Bronchial epithelial cell (primary cell): ENCODE data around the gene DSE. TPM values are rescaled to one million over a fixed set of nuclear protein-coding genes. Genes with fewer than 3 reads are reported as not detected.

ENCODE experiments used
- DNase-seq: peaks from one replicate; pipeline ENCODE4 v3.0.0-alpha.2; 2010; ENCODE audit warnings: low read depth
- FAIRE-seq: peaks from 2 replicates; lab custom pipeline; 2011; peaks lifted over from hg19 to GRCh38; lab: Jason Lieb, UNC
- H3K27me3 ChIP-seq: 2 replicates; pipeline ENCODE4 v1.5.1; 2011; ENCODE audit warnings: low read length; ENCODE audit not compliant: control insufficient read depth, insufficient read depth
- H3K36me3 ChIP-seq: 2 replicates; pipeline ENCODE4 v1.5.1; 2011; ENCODE audit warnings: low read length; ENCODE audit not compliant: control insufficient read depth, insufficient read depth
- H3K4me3 ChIP-seq: 2 replicates; pipeline ENCODE4 v1.5.1; 2011; ENCODE audit warnings: mild to moderate bottlenecking, low read depth, low read length, control low read depth
- total RNA-seq: library from RNA; depleted of rRNA; stranded (reverse); fragments of >200 nt; gene quantifications from 2 replicates; pipeline ENCODE4 v1.2.1, GENCODE V29; 2014
- TF ChIP-seq, protein P1 (sequence below): IDR thresholded peaks from 2 replicates; pipeline ENCODE4 v1.5.1; 2011; ENCODE audit warnings: mild to moderate bottlenecking, moderate library complexity, low read length, control low read depth, inconsistent platforms; ENCODE audit not compliant: insufficient read depth, severe bottlenecking

The DSE gene
- total RNA-seq, 1 donor from 2014 or later, result 100 TPM

DNA sequence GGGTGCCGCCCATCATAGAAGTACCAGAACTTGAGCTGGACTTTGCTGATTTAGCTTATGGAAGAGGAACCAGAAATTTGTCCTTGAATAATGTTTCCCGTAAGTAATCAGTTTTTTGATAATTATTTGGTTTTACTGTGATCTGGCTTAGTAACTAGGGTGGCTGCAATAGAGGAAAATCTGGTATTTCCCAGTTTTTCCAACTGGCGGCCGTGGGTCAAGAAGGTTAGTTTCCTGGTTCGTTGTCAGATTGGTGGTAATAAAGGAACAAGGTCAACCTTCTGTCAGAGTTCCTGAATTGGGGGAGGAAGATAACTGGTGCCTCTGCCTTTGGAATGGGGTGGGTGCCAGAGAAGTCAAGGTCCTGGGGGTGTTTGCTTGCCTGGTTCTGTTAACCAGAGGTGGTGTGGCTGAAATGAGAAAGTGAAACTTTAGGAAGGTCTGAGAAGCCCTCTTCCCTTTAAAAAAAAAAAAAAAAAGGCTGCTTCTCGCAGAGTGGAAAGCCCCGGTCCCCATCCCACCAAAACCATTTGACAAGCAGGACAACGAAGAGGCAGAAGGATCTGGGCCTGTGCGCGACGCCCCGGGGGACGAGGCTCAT is 90.7 kb downstream of the DSE start, which contains the start of gene CALHM6:
CALHM6 (plus strand) TSS at position 45 of the 601 bp plus-strand sequence; CDS start at position 600, 555 bp downstream.
- Histone ChIP-seq H3K4me3 (peak within 1 kb of the TSS; percentile 15), H3K36me3 (no peaks in the 10 kb centered on the region), H3K27me3 (peaks cover 2% of the 10 kb centered on the region)
- DNase-seq, result no peak
- TF ChIP-seq, protein P1, sequence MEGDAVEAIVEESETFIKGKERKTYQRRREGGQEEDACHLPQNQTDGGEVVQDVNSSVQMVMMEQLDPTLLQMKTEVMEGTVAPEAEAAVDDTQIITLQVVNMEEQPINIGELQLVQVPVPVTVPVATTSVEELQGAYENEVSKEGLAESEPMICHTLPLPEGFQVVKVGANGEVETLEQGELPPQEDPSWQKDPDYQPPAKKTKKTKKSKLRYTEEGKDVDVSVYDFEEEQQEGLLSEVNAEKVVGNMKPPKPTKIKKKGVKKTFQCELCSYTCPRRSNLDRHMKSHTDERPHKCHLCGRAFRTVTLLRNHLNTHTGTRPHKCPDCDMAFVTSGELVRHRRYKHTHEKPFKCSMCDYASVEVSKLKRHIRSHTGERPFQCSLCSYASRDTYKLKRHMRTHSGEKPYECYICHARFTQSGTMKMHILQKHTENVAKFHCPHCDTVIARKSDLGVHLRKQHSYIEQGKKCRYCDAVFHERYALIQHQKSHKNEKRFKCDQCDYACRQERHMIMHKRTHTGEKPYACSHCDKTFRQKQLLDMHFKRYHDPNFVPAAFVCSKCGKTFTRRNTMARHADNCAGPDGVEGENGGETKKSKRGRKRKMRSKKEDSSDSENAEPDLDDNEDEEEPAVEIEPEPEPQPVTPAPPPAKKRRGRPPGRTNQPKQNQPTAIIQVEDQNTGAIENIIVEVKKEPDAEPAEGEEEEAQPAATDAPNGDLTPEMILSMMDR, result no peak
- FAIRE-seq, result no peak

DNA sequence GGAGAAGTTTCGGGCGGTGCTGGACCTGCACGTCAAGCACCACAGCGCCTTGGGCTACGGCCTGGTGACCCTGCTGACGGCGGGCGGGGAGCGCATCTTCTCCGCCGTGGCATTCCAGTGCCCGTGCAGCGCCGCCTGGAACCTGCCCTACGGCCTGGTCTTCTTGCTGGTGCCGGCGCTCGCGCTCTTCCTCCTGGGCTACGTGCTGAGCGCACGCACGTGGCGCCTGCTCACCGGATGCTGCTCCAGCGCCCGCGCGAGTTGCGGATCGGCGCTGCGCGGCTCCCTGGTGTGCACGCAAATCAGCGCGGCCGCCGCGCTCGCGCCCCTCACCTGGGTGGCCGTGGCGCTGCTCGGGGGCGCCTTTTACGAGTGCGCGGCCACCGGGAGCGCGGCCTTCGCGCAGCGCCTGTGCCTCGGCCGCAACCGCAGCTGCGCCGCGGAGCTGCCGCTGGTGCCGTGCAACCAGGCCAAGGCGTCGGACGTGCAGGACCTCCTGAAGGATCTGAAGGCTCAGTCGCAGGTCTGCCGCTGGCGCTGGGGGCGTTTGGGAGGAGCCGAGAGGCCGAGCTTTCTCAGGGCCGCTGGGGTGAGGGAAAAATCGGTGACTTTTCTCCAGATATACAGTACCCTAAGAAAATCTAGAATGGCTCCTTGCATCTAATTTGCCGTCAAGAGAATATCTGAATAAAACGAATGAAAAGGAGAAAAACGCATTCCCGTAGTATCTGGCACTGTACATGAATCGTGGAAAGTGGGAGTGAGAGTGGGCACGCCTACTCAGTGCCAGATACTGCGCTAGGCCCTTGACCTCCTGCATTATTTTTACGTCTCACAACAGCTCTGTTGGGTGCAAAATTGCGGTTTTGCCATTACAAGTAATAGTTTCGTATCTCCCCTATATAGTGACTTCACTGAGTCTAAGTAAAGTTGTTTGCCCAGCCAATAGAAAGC is 91.5 kb downstream of the DSE start:
- DNase-seq (no peak), FAIRE-seq (no peak)
- TF ChIP-seq, protein P1, result no peak
- Histone ChIP-seq H3K36me3 (no peaks in the 10 kb centered on the region), H3K4me3 (peak overlapping the region; percentile 15), H3K27me3 (peaks cover 2% of the 10 kb centered on the region)

DNA sequence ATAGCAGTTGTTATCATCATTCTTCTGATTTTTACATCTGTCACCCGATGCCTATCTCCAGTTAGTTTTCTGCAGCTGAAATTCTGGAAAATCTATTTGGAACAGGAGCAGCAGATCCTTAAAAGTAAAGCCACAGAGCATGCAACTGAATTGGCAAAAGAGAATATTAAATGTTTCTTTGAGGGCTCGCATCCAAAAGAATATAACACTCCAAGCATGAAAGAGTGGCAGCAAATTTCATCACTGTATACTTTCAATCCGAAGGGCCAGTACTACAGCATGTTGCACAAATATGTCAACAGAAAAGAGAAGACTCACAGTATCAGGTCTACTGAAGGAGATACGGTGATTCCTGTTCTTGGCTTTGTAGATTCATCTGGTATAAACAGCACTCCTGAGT is 92.6 kb downstream of the DSE start:
- DNase-seq, result no peak
- peaks cover 2% of the 10 kb centered on the region for H3K27me3 ChIP-seq
- no peak for FAIRE-seq

DNA sequence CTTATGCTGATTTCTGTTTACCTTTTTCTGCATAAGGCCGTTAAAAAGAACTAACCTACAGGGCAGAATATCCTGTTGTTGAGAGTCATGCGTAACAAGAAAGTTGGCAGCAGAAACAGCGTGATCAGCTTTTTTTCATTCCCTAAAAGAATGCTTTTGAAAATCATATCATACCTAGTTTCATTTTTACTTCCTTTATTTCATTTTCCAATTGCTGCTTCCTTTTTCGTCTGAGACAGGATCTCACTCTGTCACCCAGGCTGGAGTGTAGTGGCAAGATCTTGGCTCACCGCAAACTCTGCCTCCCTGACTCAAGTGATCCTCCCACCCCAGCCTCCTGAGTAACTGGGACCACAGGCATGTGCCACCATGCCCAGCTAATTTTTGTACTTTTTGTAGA is 94.5 kb downstream of the DSE start:
- FAIRE-seq (no peak), DNase-seq (peak; percentile 12)
- no peaks in the 10 kb centered on the region for H3K36me3 ChIP-seq
- H3K4me3 ChIP-seq, result no peak overlapping the region
- TF ChIP-seq, protein P1, result no peak
- H3K27me3 ChIP-seq, result no peaks in the 10 kb centered on the region

More for the DNA sequence above, 92.6 kb downstream of the DSE start:
- TF ChIP-seq, protein P1, result no peak
- Histone ChIP-seq H3K36me3 (no peaks in the 10 kb centered on the region), H3K4me3 (no peak overlapping the region)

DNA sequence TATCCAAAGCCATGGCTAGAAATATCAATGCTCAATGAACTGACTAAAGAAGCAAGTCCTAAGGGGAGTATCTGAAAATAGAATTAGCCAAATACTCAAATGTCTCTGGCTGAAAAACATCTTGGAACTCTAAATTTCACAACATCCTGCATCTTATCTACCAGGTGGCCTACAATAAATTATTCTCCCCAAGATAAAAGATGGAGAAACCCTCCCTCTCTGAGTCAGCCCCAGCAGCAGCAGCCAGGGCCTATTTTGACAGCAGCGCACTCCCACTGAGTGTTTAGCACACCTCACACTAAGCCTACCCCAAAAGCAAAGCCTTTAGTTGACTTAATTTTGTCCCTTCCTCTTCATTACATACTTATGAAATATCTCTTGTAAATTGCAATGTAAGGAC is 96.3 kb downstream of the DSE start:
- FAIRE-seq (no peak), DNase-seq (no peak)
- no peaks in the 10 kb centered on the region for H3K27me3 ChIP-seq
- H3K4me3 ChIP-seq, result no peak overlapping the region
- TF ChIP-seq, protein P1, result no peak
- H3K36me3 ChIP-seq, result no peaks in the 10 kb centered on the region
